ENCODE results near the gene SERP1.

The SERP1 gene

GRCh38 chr3:150582620-150583019 is 36.3 kb upstream of the SERP1 start:
- no peaks in the 10 kb centered on the region for H3K27me3 ChIP-seq
- H3K4me1 ChIP-seq, result no peaks in the 10 kb centered on the region
- no peak for TF ChIP-seq CTCF (IDR thresholded peaks at IDR 0.05; ENCODE audit: low read depth, low read length)
- H3K4me3 ChIP-seq (ENCODE audit: low read depth, low read length), result no peak overlapping the region
- no peaks in the 10 kb centered on the region for H3K9me3 ChIP-seq
- H3K36me3 ChIP-seq, result peaks cover 68% of the 10 kb centered on the region
- DNase-seq, result no peak

GRCh38 chr3:150581174-150581573 is 34.9 kb upstream of the SERP1 start:
- no peaks in the 10 kb centered on the region for H3K27me3 ChIP-seq
- H3K4me3 ChIP-seq (ENCODE audit: low read depth, low read length), result no peak overlapping the region
- no peaks in the 10 kb centered on the region for H3K9me3 ChIP-seq
- DNase-seq, result no peak
- H3K4me1 ChIP-seq, result no peaks in the 10 kb centered on the region
- TF ChIP-seq CTCF (IDR thresholded peaks at IDR 0.05; ENCODE audit: low read depth, low read length), result no peak
- peaks cover 68% of the 10 kb centered on the region for H3K36me3 ChIP-seq

GRCh38 chr3:150577855-150578254 is 31.6 kb upstream of the SERP1 start:
- Histone ChIP-seq H3K4me3 (ENCODE audit: low read depth, low read length) (no peak overlapping the region), H3K9me3 (no peaks in the 10 kb centered on the region), H3K36me3 (peaks cover 63% of the 10 kb centered on the region), H3K4me1 (no peaks in the 10 kb centered on the region), H3K27me3 (no peaks in the 10 kb centered on the region)
- peak; percentile 23; the same call in 1 of the 2 replicates for TF ChIP-seq CTCF (IDR thresholded peaks at IDR 0.05; ENCODE audit: low read depth, low read length)
- DNase-seq, result no peak

GRCh38 chr3:150567328-150567727 is 21.0 kb upstream of the SERP1 start:
- no peak for DNase-seq
- 0 out of 2 replicates have a peak, but pooled peaks have one; percentile 12 for TF ChIP-seq CTCF (IDR thresholded peaks at IDR 0.05; ENCODE audit: low read depth, low read length)
- Histone ChIP-seq H3K4me3 (ENCODE audit: low read depth, low read length) (no peak overlapping the region), H3K27me3 (no peaks in the 10 kb centered on the region), H3K9me3 (no peaks in the 10 kb centered on the region), H3K4me1 (peaks cover 2% of the 10 kb centered on the region; the same call in 1 of the 2 replicates), H3K36me3 (peaks cover 40% of the 10 kb centered on the region)

- Histone ChIP-seq H3K4me1 (peaks cover 2% of the 10 kb centered on the region; the same call in 1 of the 2 replicates), H3K4me3 (ENCODE audit: low read depth, low read length) (no peak overlapping the region), H3K9me3 (no peaks in the 10 kb centered on the region), H3K27me3 (no peaks in the 10 kb centered on the region), H3K36me3 (peaks cover 35% of the 10 kb centered on the region)
- DNase-seq, result no peak
- TF ChIP-seq CTCF (IDR thresholded peaks at IDR 0.05; ENCODE audit: low read depth, low read length), result no peak
Observed at GRCh38 chr3:150564243-150564642, 17.9 kb upstream of the SERP1 start.

GRCh38 chr3:150557725-150558124 is 11.4 kb upstream of the SERP1 start:
- H3K4me3 ChIP-seq (ENCODE audit: low read depth, low read length), result no peak overlapping the region

More at GRCh38 chr3:150557725-150558124, 11.4 kb upstream of the SERP1 start:
- TF ChIP-seq CTCF (IDR thresholded peaks at IDR 0.05; ENCODE audit: low read depth, low read length), result no peak
- DNase-seq, result no peak
- Histone ChIP-seq H3K36me3 (peaks cover 52% of the 10 kb centered on the region), H3K27me3 (no peaks in the 10 kb centered on the region), H3K4me1 (no peaks in the 10 kb centered on the region), H3K9me3 (no peaks in the 10 kb centered on the region)

Data from BE2C (cell line).